IMR-90 (cell line): Measurements from ENCODE around the gene PTPRN2. TPM values are rescaled to one million over a fixed set of nuclear protein-coding genes. Genes with fewer than 3 reads are reported as not detected.

ENCODE experiments used
- ATAC-seq: fragments of 200-7000 bp; cut with Tn5 transposase; 2 replicates; pipeline ENCODE4 v1.9.1; 2020; ENCODE audit warnings: low read depth, mild to moderate bottlenecking, moderate library complexity
- BruUV-seq: library from RNA; stranded (reverse); fragments of 400-500 nt; replicated peaks from 2 replicates; lab custom pipeline; 2021; lab: Mats Ljungman, UMichigan
- CTCF ChIA-PET: fragments of 300-600 bp; formaldehyde crosslinking; extraction: SDS; loops from one replicate; lab custom pipeline; 2021; ENCODE audit warnings: antibody characterized with exemption; lab: Yijun Ruan, JAX
- POLR2A ChIA-PET: fragments of 300-600 bp; sonication (Branson Sonifier 250); formaldehyde crosslinking; loops from one replicate; lab custom pipeline; 2022; ENCODE audit warnings: antibody characterized with exemption; ENCODE audit not compliant: unreplicated experiment; lab: Charles Lee
- DNase-seq: peaks from one replicate; pipeline ENCODE4 v3.0.0; 2013
- H2AFZ ChIP-seq: replicated peaks from 2 replicates; pipeline ENCODE3; 2013; ENCODE audit warnings: low read length, mild to moderate bottlenecking; ENCODE audit not compliant: poor library complexity
- H2AK5ac ChIP-seq: 2 replicates; pipeline ENCODE4 v1.6.1; 2013; ENCODE audit warnings: low read depth, low read length, inconsistent platforms
- H2AK9ac ChIP-seq: replicated peaks from 2 replicates; pipeline ENCODE3; 2013; ENCODE audit warnings: mild to moderate bottlenecking, low read depth, low read length, moderate library complexity; ENCODE audit not compliant: poor library complexity
- H2BK120ac ChIP-seq: 2 replicates; pipeline ENCODE4 v1.6.1; 2013; ENCODE audit warnings: low read depth, low read length, inconsistent platforms
- H2BK15ac ChIP-seq: 3 replicates; pipeline ENCODE4 v1.6.1; 2013; ENCODE audit warnings: low read depth, low read length, inconsistent platforms
- H2BK20ac ChIP-seq: 2 replicates; pipeline ENCODE4 v1.6.1; 2013; ENCODE audit warnings: low read depth, mild to moderate bottlenecking, inconsistent platforms, low read length, moderate library complexity
- H2BK5ac ChIP-seq: 2 replicates; pipeline ENCODE4 v1.6.1; 2013; ENCODE audit warnings: mild to moderate bottlenecking, low read depth, low read length, inconsistent platforms; ENCODE audit not compliant: poor library complexity, severe bottlenecking
- H3K14ac ChIP-seq: replicated peaks from 2 replicates; pipeline ENCODE4 v1.6.1; 2013; ENCODE audit warnings: low read depth, low read length, inconsistent platforms
- H3K18ac ChIP-seq: 2 replicates; pipeline ENCODE4 v1.6.1; 2013; ENCODE audit warnings: low read depth, low read length, control low read depth
- H3K23ac ChIP-seq: 2 replicates; pipeline ENCODE4 v1.6.1; 2013; ENCODE audit warnings: low read depth, low read length, inconsistent platforms
- H3K27ac ChIP-seq: 2 replicates; pipeline ENCODE4 v1.5.1; 2013; ENCODE audit warnings: mild to moderate bottlenecking, control low read depth, low read length; ENCODE audit not compliant: insufficient read depth
- H3K27me3 ChIP-seq: 2 replicates; pipeline ENCODE4 v1.6.1; 2013; ENCODE audit warnings: low read length; ENCODE audit not compliant: control insufficient read depth, insufficient read depth
- H3K36me3 ChIP-seq: 2 replicates; pipeline ENCODE4 v1.6.1; 2013; ENCODE audit warnings: low read length, mixed read lengths; ENCODE audit not compliant: control insufficient read depth, insufficient read depth
- H3K4ac ChIP-seq: 2 replicates; pipeline ENCODE4 v1.6.1; 2013; ENCODE audit warnings: low read depth, low read length, inconsistent platforms
- H3K4me1 ChIP-seq: 2 replicates; pipeline ENCODE4 v1.6.1; 2013; ENCODE audit warnings: low read length, mixed read lengths; ENCODE audit not compliant: control insufficient read depth, insufficient read depth
- H3K4me2 ChIP-seq: 2 replicates; pipeline ENCODE4 v1.6.1; 2013; ENCODE audit warnings: low read depth, mild to moderate bottlenecking, control low read depth, low read length, moderate library complexity
- H3K4me3 ChIP-seq: 2 replicates; pipeline ENCODE4 v1.5.1; 2013; ENCODE audit warnings: low read depth, mild to moderate bottlenecking, control low read depth, low read length, moderate library complexity; ENCODE audit not compliant: insufficient read depth
- H3K56ac ChIP-seq: 2 replicates; pipeline ENCODE4 v1.6.1; 2013; ENCODE audit warnings: low read length, inconsistent platforms; ENCODE audit not compliant: insufficient read depth; ENCODE audit errors: extremely low read depth
- H3K79me1 ChIP-seq, 2 experiments: 2 replicates each; pipeline ENCODE4 v1.6.1; 2013; ENCODE audit warnings: low read length in 2 of 2, inconsistent platforms in 1 of 2, low read depth in 1 of 2
- H3K9ac ChIP-seq: 2 replicates; pipeline ENCODE4 v1.6.1; 2013; ENCODE audit warnings: low read depth, low read length, control low read depth
- H3K9me1 ChIP-seq: 2 replicates; pipeline ENCODE4 v1.6.1; 2013; ENCODE audit warnings: low read length, inconsistent platforms; ENCODE audit not compliant: insufficient read depth
- H3K9me3 ChIP-seq: 2 replicates; pipeline ENCODE4 v1.6.1; 2013; ENCODE audit warnings: low read length; ENCODE audit not compliant: control insufficient read depth, insufficient read depth
- H4K20me1 ChIP-seq: 2 replicates; pipeline ENCODE4 v1.6.1; 2013; ENCODE audit warnings: low read length, inconsistent platforms; ENCODE audit not compliant: insufficient read depth
- H4K5ac ChIP-seq: 2 replicates; pipeline ENCODE4 v1.6.1; 2013; ENCODE audit warnings: mild to moderate bottlenecking, low read depth, low read length, control low read depth
- H4K8ac ChIP-seq, 2 experiments: 2 replicates each; pipeline ENCODE4 v1.6.1; 2013; ENCODE audit warnings: low read depth in 2 of 2, low read length in 2 of 2, control low read depth in 1 of 2, inconsistent platforms in 1 of 2
- H4K91ac ChIP-seq: 2 replicates; pipeline ENCODE4 v1.6.1; 2013; ENCODE audit warnings: low read depth, low read length, inconsistent platforms; ENCODE audit not compliant: insufficient read depth
- BHLHE40 ChIP-seq: fragments of 150-350 bp; IDR thresholded peaks from 2 replicates; pipeline ENCODE4 v1.6.1; 2016; ENCODE audit warnings: mild to moderate bottlenecking, low read depth, low read length
- CEBPB ChIP-seq: IDR thresholded peaks from 2 replicates; pipeline ENCODE4 v1.6.1; 2012; ENCODE audit warnings: low read depth, low read length, improper control_type of control experiment
- CHD1 ChIP-seq: IDR thresholded peaks from 2 replicates; pipeline ENCODE4 v1.6.1; 2012; ENCODE audit warnings: low read depth, low read length, improper control_type of control experiment
- ELK1 ChIP-seq: fragments of 150-350 bp; IDR thresholded peaks from 2 replicates; pipeline ENCODE4 v1.6.1; 2016; ENCODE audit warnings: low read depth, mild to moderate bottlenecking, low read length, moderate library complexity, borderline replicate concordance
- FOS ChIP-seq: fragments of 150-350 bp; IDR thresholded peaks from 2 replicates; pipeline ENCODE4 v1.6.1; 2016; ENCODE audit warnings: low read depth, low read length
- MAFK ChIP-seq: IDR thresholded peaks from 2 replicates; pipeline ENCODE4 v1.6.1; 2012; ENCODE audit warnings: low read depth, low read length, improper control_type of control experiment
- MAZ ChIP-seq: IDR thresholded peaks from 2 replicates; pipeline ENCODE4 v1.6.1; 2012; ENCODE audit warnings: low read depth, mild to moderate bottlenecking, low read length, improper control_type of control experiment, moderate library complexity, borderline replicate concordance
- MXI1 ChIP-seq: IDR thresholded peaks from 2 replicates; pipeline ENCODE4 v1.6.1; 2012; ENCODE audit warnings: low read depth, mild to moderate bottlenecking, low read length, moderate library complexity, borderline replicate concordance
- NFE2L2 ChIP-seq: fragments of 150-350 bp; IDR thresholded peaks from 2 replicates; pipeline ENCODE4 v1.6.1; 2016; ENCODE audit warnings: low read depth, mild to moderate bottlenecking, low read length
- POLR2A ChIP-seq: IDR thresholded peaks from 2 replicates; pipeline ENCODE4 v1.6.1; 2012; ENCODE audit warnings: mild to moderate bottlenecking, low read depth, low read length
- RAD21 ChIP-seq: IDR thresholded peaks from 2 replicates; pipeline ENCODE4 v1.6.1; 2012; ENCODE audit warnings: low read length, improper control_type of control experiment
- RCOR1 ChIP-seq: IDR thresholded peaks from 2 replicates; pipeline ENCODE4 v1.6.1; 2012; ENCODE audit warnings: mild to moderate bottlenecking, low read length, improper control_type of control experiment; ENCODE audit not compliant: insufficient replicate concordance
- RFX5 ChIP-seq: IDR thresholded peaks from 2 replicates; pipeline ENCODE4 v1.8.0; 2012; ENCODE audit warnings: low read depth, mild to moderate bottlenecking, low read length, moderate library complexity
- SMC3 ChIP-seq: fragments of 150-350 bp; IDR thresholded peaks from 2 replicates; pipeline ENCODE4 v1.6.1; 2016; ENCODE audit warnings: low read depth, mild to moderate bottlenecking, antibody characterized with exemption, low read length, moderate library complexity
- USF2 ChIP-seq: fragments of 150-350 bp; IDR thresholded peaks from 2 replicates; pipeline ENCODE4 v1.6.1; 2017; ENCODE audit warnings: mild to moderate bottlenecking, antibody characterized with exemption, low read length, low read depth
- WGBS, 2 experiments: methylation state at CpG; one replicate each; pipeline versions ENCODE4 v1.1.5 to v1.1.7; 2013; ENCODE audit warnings: missing lambda C conversion rate in 2 of 2; ENCODE audit not compliant: insufficient read length in 1 of 2; ENCODE audit errors: extremely low coverage in 2 of 2; 5-methylcytosine and 5-hydroxymethylcytosine counted together
- dilution Hi-C: fragments of 300-500 bp; cut with HindIII; formaldehyde crosslinking; loops from one replicate; pipeline ENCODE4 v1.14.3; 2018; ENCODE audit warnings: low sequenced_read_pairs; ENCODE audit not compliant: unreplicated experiment
- in situ Hi-C: fragments of 300-500 bp; cut with MboI; formaldehyde crosslinking; loops from 3 replicates; pipeline ENCODE4 v1.14.3; 2019; ENCODE audit warnings: low sequenced_read_pairs, inconsistent platforms, mixed read lengths
- intact Hi-C: fragments of 100-400 bp; cut with micrococcal nuclease; formaldehyde crosslinking; loops from 2 replicates; pipeline ENCODE4 v1.10.0; 2022
- polyA plus RNA-seq, 3 experiments: library from polyadenylated mRNA; depleted of rRNA; stranded (reverse); fragments of >200 nt; gene quantifications; 2 replicates each; pipeline ENCODE4 v1.2.3, GENCODE V29; 2012; ENCODE audit warnings: low replicate concordance in 1 of 3
- total RNA-seq: library from RNA; depleted of rRNA; stranded (reverse); fragments of >200 nt; gene quantifications from 2 replicates; pipeline ENCODE4 v1.2.3, GENCODE V29; 2012

The PTPRN2 gene
- total and polyA plus RNA-seq, 2 of the 4 experiments (the other 2 are of a cell fraction) = 0.03 TPM; not detected in 1

DNA sequence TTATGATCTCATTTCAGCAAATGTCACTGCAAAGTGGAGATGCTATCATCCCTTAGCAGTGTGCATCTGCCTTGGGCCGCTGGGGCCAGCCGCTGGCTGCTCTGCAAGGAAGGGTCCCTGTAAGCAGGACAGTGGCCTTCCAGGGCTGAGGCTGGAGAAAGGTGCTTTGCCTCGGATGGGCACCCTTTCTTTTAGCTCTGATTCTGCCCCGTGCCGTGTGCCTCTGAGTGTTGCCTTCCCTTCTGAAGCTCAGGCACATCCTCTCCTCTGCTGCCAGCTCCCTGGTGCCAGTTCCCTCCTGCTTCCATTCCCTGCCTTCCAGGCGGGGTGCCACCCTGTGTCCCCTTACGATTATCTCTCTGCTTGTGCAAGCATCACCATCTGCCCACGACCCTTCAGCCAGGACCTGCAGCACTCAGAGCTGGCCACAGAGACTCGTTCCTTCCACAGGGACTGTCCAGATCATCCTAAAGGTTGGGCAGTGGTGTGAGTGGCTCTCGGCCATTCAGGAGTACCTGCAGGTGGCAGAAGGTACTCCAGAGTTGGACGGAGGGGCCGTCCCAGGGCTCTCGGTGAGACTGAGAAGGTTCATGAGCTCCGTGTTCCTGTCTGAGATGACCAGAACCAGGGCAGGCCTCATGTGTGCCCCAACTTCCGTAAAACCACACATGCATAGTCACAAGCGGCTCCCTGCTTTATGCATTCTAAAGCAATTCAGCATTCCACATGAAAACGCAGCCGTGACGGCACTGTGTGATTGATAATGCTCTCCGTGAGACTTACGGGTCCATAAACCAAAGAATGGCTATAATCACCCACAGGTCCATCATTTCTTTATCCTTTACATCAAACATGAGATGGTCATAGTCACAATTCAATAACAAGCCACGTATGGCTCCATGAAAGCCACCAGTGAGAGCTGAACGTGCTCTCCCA lies 879.4 kb downstream of the PTPRN2 start:
- in situ Hi-C loops (no loop called here), dilution Hi-C loops (no loop called here)

More for the DNA sequence above, 879.4 kb downstream of the PTPRN2 start:
- ATAC-seq (no peak), DNase-seq (no peak)
- no peaks in the 10 kb centered on the region for H3K9me1 ChIP-seq
- H2BK120ac ChIP-seq = no peak overlapping the region
- no peaks in the 10 kb centered on the region for H4K20me1 ChIP-seq
- no TSS peak for BruUV-seq
- no peak overlapping the region for H2AK5ac ChIP-seq
- H2BK5ac ChIP-seq = no peak overlapping the region
- no peak overlapping the region for H3K27ac ChIP-seq
- no peak overlapping the region for H3K56ac ChIP-seq
- H4K5ac ChIP-seq = no peak overlapping the region
- TF ChIP-seq BHLHE40 (no peak), SMC3 (no peak), NFE2L2 (no peak), CEBPB (no peak), MAZ (no peak), MXI1 (no peak), ELK1 (no peak), RFX5 (no peak), RAD21 (no peak), MAFK (no peak), POLR2A (no peak), RCOR1 (no peak), USF2 (no peak), CHD1 (no peak), FOS (no peak)
- no peaks in the 10 kb centered on the region for H3K79me1 ChIP-seq
- no peak overlapping the region for H2AK9ac ChIP-seq
- H3K36me3 ChIP-seq = no peaks in the 10 kb centered on the region
- 44% methylated on average over 7 of the region's 23 CpGs; no CpG with 5 or more reads in 1 of the 2 experiments for WGBS, 2 experiments
- peaks cover 40% of the 10 kb centered on the region for H3K9me3 ChIP-seq
- no peak overlapping the region for H3K4ac ChIP-seq
- H2AFZ ChIP-seq = no peak overlapping the region
- H4K8ac ChIP-seq = no peak overlapping the region
- H3K14ac ChIP-seq = no peak overlapping the region
- ChIA-PET POLR2A (no interaction called here), CTCF (no interaction called here)
- H3K4me1 ChIP-seq = no peaks in the 10 kb centered on the region
- H4K91ac ChIP-seq = no peak overlapping the region
- H3K18ac ChIP-seq = no peak overlapping the region
- no peak overlapping the region for H3K9ac ChIP-seq
- no peak overlapping the region for H2BK15ac ChIP-seq
- H3K27me3 ChIP-seq = no peaks in the 10 kb centered on the region
- no peak overlapping the region for H3K23ac ChIP-seq
- H2BK20ac ChIP-seq = no peak overlapping the region
- H3K4me3 ChIP-seq = no peak overlapping the region
- no peak overlapping the region for H3K4me2 ChIP-seq
- intact Hi-C loops = no loop called here
